ENCODE data around the gene TSHZ3.

DNA sequence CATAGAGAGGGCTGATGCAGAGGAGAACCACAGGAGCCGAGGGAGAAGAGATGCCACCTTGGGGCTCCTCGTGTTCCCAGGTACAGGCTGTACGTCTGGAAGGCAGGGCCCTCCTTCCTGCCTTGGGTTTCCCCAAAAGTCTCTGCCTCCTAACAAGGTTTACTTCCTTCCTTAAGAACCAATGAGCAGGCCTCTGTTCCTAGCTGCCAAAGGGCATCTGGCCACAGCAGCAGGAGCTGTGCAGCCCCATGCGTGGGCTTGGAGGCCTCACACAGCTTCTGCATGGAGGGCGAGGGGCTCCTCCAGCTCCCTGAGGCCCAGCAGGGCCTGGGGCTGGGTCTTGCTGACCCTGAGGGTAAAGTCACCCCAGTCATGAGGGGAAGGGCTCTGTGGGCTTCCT, 40.6 kb upstream of the TSHZ3 start:
- no peak for TF ChIP-seq POLR2A (IDR thresholded peaks at IDR 0.05; ENCODE audit: borderline replicate concordance, extremely low read depth, insufficient read depth, insufficient read length)
- TF ChIP-seq SP1 (IDR thresholded peaks at IDR 0.05; ENCODE audit: low read depth), result no peak
- no peak for TF ChIP-seq FOSL1 (IDR thresholded peaks at IDR 0.05; ENCODE audit: low read depth)
- TF ChIP-seq, protein P1, sequence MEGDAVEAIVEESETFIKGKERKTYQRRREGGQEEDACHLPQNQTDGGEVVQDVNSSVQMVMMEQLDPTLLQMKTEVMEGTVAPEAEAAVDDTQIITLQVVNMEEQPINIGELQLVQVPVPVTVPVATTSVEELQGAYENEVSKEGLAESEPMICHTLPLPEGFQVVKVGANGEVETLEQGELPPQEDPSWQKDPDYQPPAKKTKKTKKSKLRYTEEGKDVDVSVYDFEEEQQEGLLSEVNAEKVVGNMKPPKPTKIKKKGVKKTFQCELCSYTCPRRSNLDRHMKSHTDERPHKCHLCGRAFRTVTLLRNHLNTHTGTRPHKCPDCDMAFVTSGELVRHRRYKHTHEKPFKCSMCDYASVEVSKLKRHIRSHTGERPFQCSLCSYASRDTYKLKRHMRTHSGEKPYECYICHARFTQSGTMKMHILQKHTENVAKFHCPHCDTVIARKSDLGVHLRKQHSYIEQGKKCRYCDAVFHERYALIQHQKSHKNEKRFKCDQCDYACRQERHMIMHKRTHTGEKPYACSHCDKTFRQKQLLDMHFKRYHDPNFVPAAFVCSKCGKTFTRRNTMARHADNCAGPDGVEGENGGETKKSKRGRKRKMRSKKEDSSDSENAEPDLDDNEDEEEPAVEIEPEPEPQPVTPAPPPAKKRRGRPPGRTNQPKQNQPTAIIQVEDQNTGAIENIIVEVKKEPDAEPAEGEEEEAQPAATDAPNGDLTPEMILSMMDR (IDR thresholded peaks at IDR 0.05 in 2 of 3, conservative IDR thresholded peaks at IDR 0.05 in 1 of 3; ENCODE audit: borderline replicate concordance in 1 of 3, insufficient read depth in 1 of 3, low read depth in 2 of 3, low read length in 2 of 3), result no peak

Measured in HCT116 (cell line).